Urothelium cell line (cell line): Measurements from ENCODE around the gene LOXL1.

Source experiments
- DNase-seq: peaks from one replicate; pipeline ENCODE4 v3.0.0; 2011; ENCODE audit warnings: low spot score, mixed read lengths
- FAIRE-seq: peaks from 2 replicates; lab custom pipeline; 2011; peaks lifted over from hg19 to GRCh38; lab: Jason Lieb, UNC

Gene LOXL1

DNA sequence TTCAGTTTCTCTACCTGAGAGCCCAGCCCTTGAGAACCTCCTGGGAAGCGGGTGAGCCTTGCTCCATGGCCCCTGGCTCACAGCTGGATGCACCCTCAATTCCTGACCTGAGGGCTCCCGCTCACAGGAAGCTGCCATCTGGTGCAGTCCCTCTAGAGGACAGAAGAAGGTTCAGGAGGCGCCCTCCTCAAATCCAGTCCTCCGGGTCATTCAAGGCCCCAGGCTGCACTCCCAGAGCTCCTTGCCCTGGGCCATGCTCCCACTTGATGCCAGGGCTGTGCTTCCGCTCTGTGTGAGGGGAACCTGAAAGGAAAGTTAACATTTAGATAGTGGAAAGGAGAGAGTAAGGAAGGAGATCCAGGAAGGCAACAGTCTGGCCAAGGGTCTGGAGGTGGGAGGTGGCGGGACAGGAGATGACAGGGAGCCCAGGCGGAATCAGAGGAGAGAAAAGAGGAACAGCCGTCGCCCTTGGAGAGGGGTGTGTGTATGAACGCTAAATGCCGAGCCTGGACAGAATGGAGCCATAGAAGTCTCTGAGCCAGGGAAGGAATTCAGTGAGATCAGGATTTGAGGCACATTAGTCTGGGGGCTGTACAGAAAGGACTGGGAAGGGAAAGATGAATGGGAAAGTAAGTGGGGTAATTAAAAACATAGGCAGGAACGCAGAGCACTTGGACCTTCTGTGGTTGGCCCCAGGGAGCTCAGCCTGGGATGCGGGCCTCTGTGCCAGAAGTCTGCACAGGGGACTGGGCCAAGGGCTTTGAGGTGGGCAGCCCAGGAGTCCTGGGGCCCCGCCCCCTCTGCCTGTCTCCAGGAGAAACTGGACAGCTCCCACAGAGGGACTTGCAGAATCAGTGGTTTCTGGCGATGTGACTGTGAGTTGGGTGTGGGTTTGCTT lies 26.8 kb upstream of the LOXL1 start:
- DNase-seq (no peak), FAIRE-seq (no peak)

DNA sequence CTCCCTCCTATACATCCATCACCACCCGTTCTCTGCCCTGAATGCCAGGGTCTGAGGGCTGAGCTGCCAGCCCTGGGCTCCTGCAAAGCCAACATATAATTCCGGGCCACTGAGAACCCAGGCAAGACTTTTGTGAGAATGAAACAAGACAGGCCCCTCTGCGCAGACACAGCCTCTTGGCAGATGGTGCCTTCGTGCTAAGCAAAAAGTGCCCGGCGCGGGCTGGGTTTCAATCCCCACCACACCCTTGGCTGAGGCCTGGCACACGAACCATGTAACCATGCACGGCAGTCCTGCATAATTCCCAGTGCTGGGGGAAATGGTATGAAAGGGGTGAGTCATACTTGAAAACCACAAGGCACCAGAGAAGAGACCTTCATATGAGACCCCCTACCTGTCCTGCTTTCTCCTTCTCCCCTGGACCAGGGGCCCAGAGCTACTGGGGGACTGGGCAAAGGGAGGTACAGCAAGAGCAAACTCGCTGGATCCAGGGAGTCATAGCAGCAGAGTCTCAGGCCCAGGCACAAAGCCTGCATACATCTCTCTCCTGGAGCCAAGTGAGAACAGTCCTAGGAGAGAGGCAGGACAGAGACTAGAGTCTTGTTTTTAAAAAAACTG lies 26.1 kb upstream of the LOXL1 start:
- DNase-seq = no peak
- no peak for FAIRE-seq

DNA sequence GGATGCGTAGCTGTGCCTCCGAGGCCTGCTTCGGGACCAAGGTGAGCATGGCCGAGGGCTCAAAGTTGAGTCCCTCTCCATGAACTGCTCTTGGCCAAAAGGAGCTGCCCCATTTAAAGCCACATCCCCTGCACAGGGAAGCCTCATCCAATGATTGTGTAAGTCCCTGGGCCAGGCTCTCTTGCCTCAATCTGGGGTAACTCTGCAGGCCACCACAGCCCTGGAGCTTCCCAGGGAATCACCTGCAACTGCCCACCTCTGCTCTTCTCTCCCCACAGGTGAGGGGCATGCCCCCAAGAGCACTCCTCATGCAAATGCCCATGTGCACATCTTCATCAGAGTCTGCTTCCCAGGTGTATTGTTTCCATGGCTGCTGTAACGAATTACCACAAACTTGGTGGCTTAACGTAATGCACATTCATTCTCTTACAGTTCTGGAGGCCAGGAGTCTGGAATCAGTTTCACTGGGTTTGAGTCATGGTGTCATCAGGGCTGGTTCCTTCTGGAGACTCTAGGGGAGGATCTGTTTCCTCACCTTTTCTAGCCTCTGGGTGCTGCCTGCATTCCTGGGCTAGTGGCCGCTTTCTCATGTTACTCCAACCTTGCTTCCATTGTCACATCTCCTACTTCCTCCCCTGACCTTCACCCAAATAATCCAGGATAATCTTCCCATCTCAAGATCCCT lies 25.0 kb upstream of the LOXL1 start:
- DNase-seq (no peak), FAIRE-seq (no peak)

- no peak for DNase-seq
- FAIRE-seq = no peak
Measured at GRCh38 chr15:73902121-73903020, 23.9 kb upstream of the LOXL1 start.

- FAIRE-seq (no peak), DNase-seq (no peak)
Measured at GRCh38 chr15:73904026-73904815, 22.0 kb upstream of the LOXL1 start.

DNA sequence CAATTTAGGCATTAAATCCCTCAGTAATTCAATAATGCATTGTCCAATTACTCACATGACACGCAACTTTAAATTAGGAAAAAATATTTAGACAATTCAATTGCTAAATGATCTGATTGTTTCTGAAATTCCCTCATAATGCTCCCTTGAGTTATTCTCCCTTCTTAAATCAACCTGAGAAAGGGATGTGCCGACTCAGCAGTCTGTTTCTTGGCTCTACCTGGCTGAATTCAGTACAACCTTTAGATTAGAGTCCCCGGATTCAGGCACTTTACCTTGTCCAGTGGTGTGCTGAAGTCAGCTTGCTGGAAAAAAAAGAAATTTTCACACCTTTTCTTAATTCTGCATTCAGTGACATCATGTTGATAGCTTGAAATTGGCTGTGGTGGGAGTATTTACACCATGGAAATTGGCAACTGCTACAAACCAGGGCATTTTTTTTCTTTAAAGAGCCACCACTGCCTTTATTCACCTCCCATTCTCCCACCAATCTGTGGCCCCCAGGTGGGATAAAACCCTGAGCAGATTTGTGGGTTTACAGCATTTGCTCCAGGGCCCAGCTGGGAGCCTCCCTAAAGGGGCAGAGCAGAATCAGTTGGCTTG lies 20.9 kb upstream of the LOXL1 start:
- FAIRE-seq (no peak), DNase-seq (no peak)

DNA sequence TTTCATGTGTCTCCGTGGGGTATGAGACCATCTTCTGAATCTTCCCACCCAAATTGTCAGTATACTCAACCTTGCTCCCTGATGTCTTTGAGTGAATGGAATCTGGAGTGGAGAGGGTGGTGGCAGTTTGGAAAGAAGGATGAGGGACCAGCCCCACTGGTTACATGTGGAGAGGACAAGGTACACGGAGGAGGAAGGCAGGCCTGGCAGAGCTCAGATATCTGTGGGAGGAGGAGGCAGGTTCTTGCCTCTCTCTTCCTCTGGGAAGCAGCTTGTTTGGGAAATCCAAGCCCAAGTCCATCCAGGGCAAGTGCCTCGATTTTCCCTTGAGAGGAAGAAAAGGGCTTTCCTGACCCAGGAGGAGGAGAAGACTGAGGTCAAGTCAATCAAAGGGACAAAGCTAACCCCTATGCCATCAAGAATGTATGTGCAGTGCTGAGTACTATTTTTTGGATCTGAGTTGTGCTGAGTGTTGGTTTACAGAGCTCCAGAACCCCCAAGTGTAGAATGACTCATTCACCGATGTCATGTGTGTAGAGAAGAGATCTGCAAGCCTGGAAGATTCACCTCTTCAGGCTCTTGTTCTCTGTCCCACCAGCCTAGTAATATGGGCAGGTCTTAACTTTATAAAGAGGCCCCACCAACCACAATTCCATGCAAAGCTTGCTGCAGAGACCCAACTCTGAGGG lies 19.8 kb upstream of the LOXL1 start:
- FAIRE-seq = no peak

DNA sequence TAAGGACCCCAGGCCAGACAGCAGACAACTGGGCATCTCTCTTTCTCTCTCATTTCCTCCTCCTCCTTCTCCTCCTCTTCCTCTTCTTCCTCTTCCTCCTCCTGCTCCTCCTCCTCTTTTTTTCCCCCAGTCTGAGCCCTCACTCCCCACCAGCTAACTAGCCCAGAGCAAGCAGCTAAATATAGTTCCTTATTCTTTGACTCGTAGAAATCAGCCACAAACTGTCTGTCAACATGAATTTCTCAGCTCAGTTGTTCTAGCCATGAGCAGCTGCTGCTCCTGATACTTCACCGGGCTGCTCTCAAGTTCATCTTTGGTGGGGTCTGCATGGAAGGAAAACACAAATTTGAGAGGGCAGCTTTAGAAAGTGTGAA lies 19.2 kb upstream of the LOXL1 start:
- DNase-seq (no peak), FAIRE-seq (no peak)

More for the DNA sequence above, 19.8 kb upstream of the LOXL1 start:
- DNase-seq = no peak

- FAIRE-seq (peak; percentile 44), DNase-seq (peak; percentile 65)
Measured at GRCh38 chr15:73908030-73908821, 18.0 kb upstream of the LOXL1 start.

- no peak for FAIRE-seq
- DNase-seq = no peak
Measured at GRCh38 chr15:73908822-73909122, 17.5 kb upstream of the LOXL1 start.

DNA sequence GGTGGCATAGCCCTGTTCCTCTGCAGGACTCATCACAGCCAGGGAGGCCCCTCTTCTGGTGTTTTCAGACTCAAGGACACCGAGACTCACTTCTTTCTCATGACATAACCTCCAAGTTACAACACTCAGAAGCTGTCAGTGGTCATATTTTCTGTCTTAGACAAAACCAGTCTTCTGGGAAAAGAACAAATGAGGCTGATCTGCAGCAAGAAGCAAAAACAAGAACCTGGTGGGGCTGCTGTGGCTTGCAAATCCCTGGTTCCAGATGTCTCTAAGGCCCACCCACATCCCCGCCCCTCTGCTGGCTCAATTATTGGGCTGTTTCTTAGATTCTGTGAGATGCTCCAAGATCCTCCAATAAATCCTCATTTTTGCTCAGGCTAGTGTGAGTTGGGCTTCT lies 16.6 kb upstream of the LOXL1 start:
- DNase-seq (no peak), FAIRE-seq (no peak)

DNA sequence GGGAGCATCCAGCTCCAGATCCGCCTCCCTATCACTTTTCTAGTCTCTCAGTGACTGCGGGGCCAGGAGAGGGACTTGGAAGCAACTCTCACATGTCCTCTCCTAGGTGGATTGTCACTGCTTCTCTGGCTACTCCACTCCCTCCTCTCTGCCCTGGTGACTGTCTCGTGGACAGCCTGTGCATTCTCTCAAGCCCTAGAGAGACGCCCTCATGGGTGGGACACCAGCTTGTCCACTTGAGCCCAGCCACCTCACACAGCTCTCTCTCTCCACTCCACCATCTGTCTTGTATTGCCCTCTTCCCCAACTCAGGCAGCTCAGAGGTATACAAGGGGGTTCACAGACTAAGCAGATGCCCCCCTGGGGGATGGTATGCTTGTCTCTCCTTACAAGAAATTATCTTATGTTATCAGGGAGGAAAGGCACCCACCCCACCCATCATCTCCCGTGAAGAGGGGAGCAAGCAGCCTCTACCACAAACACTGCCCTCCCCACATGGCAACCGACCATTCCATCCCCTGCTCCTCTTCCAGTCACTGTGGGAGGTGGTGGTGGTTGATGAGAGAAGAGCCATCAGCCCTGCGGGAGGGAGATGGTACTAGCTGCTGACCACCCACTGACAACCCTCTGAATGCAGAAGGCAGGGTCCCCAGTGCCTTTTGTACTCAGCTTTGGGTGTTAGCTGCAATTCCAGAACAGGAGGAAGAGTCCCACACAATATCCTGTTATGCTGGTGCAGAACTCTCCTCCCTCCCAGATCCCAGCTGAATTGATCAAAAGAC lies 15.5 kb upstream of the LOXL1 start:
- no peak for DNase-seq
- FAIRE-seq = no peak

GRCh38 chr15:73912030-73912596 lies 14.1 kb upstream of the LOXL1 start:
- DNase-seq (no peak), FAIRE-seq (no peak)

DNA sequence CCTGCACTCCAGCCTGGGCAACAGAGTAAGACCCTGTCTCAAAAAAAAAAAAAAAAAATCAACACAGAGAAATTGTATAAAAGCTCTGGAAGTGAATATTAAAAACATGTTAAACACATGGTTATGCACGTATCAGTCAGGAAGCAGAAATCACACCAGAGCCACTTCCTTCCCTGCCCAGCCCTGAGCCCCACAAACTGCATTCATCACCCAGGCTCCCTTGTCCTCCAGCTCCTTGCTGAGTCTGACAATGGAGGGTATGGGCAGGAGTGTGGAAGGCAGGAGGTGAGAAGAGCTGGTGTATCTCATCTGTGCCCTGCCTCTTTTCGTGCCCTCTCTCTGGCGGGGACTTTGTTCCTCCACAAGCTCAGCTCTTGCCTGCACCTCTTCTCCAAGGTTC lies 12.1 kb upstream of the LOXL1 start:
- DNase-seq (no peak), FAIRE-seq (no peak)

GRCh38 chr15:73915082-73915481 lies 11.2 kb upstream of the LOXL1 start:
- FAIRE-seq (no peak), DNase-seq (no peak)

DNA sequence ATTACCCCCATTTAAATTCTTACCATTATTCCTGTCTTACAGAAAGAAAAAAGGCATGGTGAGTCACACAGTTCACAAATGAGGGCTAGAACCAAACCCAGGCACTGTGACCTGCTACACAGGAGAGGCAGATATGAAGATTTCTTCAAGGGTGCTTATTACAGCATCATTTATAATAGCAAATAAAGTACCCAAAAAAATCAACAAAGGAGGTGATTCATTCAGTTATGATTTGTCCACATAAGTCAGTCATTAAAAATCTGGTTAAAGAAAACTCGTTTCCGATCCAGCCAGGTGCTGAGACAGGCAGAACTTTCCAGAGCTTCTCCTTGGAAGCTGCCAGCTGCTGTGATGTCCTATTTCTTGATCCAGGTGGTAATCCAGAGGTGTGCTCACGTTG lies 7.5 kb upstream of the LOXL1 start:
- DNase-seq = no peak
- no peak for FAIRE-seq

DNA sequence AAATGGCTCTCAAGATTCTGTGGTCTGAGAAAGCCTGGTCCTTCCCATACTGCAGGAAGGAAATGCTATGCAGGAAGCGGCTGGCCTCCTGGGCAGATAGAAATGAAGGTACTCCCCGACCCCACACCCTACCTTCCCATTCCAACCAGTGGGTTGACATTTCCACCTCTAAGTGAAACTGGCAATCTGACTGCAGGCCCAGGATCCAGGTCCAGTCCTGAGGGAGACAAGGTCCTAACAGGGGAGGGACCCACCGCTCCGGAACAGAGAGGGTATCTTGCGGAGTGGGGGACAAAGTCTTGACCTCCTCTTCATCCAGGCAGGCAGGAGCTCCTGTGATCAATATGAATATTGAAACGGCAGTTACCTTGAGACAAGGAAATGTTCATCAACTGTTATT lies 6.6 kb upstream of the LOXL1 start:
- FAIRE-seq (no peak), DNase-seq (no peak)
